Stomach smooth muscle (tissue), 2 donors: ENCODE measurements around the gene HK3.

Experiments used
- H3K27ac ChIP-seq: one replicate; pipeline ENCODE4 v1.7.0; 2013; ENCODE audit warnings: mild to moderate bottlenecking, low read length, inconsistent platforms
- H3K27me3 ChIP-seq, 2 donors: one replicate each; pipeline ENCODE4 v1.7.0; 2013; ENCODE audit warnings: low read length in 2 of 2; ENCODE audit not compliant: insufficient read depth in 2 of 2, control insufficient read depth in 1 of 2
- H3K36me3 ChIP-seq, 2 donors: one replicate each; pipeline ENCODE4 v1.7.0; 2013; ENCODE audit warnings: low read length in 2 of 2; ENCODE audit not compliant: control insufficient read depth in 2 of 2, insufficient read depth in 2 of 2
- H3K4me1 ChIP-seq: one replicate; pipeline ENCODE4 v1.7.0; 2013; ENCODE audit warnings: low read length; ENCODE audit not compliant: control insufficient read depth, insufficient read depth
- H3K4me3 ChIP-seq, 2 donors: one replicate each; pipeline ENCODE4 v1.7.0; 2013; ENCODE audit warnings: low read length in 2 of 2
- H3K9ac ChIP-seq, 2 donors: one replicate each; pipeline ENCODE4 v1.7.0; 2013; ENCODE audit warnings: low read length in 2 of 2, mild to moderate bottlenecking in 1 of 2
- H3K9me3 ChIP-seq, 2 donors: one replicate each; pipeline ENCODE4 v1.7.0; 2013; ENCODE audit warnings: low read length in 2 of 2; ENCODE audit not compliant: control insufficient read depth in 2 of 2
- donor health status: healthy.
- donor health status: Pancreatic carcinoma.

The HK3 gene

GRCh38 chr5:176890455-176891330 is 8.5 kb downstream of the HK3 start:
- Histone ChIP-seq H3K4me3 (no peak overlapping the region), H3K27me3 (peaks cover 0 to 8% of the 10 kb centered on the region in 2 donors), H3K36me3 (no peaks in the 10 kb centered on the region), H3K9ac (no peak overlapping the region), H3K9me3 (no peaks in the 10 kb centered on the region), H3K4me1 (no peaks in the 10 kb centered on the region), H3K27ac (no peak overlapping the region)

- Histone ChIP-seq H3K36me3 (no peaks in the 10 kb centered on the region), H3K4me3 (no peak overlapping the region)
These were observed 9.5 kb downstream of the HK3 start for GRCh38 chr5:176889321-176890280.

GRCh38 chr5:176888865-176889165 is 10.3 kb downstream of the HK3 start:
- Histone ChIP-seq H3K36me3 (no peaks in the 10 kb centered on the region), H3K4me3 (no peak overlapping the region), H3K27me3 (peaks cover 0 to 8% of the 10 kb centered on the region in 2 donors), H3K27ac (no peak overlapping the region), H3K9ac (no peak overlapping the region), H3K9me3 (no peaks in the 10 kb centered on the region), H3K4me1 (no peaks in the 10 kb centered on the region)

More at GRCh38 chr5:176889321-176890280, 9.5 kb downstream of the HK3 start:
- Histone ChIP-seq H3K4me1 (no peaks in the 10 kb centered on the region), H3K9me3 (no peaks in the 10 kb centered on the region), H3K9ac (no peak overlapping the region), H3K27me3 (peaks cover 0 to 8% of the 10 kb centered on the region in 2 donors), H3K27ac (no peak overlapping the region)

GRCh38 chr5:176888016-176888864 is 10.9 kb downstream of the HK3 start:
- Histone ChIP-seq H3K4me1 (no peaks in the 10 kb centered on the region), H3K27ac (no peak overlapping the region), H3K27me3 (peaks cover 0 to 7% of the 10 kb centered on the region in 2 donors), H3K9me3 (no peaks in the 10 kb centered on the region), H3K9ac (no peak overlapping the region), H3K4me3 (no peak overlapping the region), H3K36me3 (no peaks in the 10 kb centered on the region)

- no peak overlapping the region for H3K27ac ChIP-seq
- peaks cover 0 to 5% of the 10 kb centered on the region in 2 donors for H3K27me3 ChIP-seq
- H3K4me3 ChIP-seq = no peak overlapping the region
- H3K36me3 ChIP-seq = no peaks in the 10 kb centered on the region
- H3K9ac ChIP-seq = no peak overlapping the region
- no peaks in the 10 kb centered on the region for H3K4me1 ChIP-seq
- H3K9me3 ChIP-seq = no peaks in the 10 kb centered on the region
These were observed 11.8 kb downstream of the HK3 start for GRCh38 chr5:176887252-176887849.

- no peaks in the 10 kb centered on the region for H3K4me1 ChIP-seq
- no peaks in the 10 kb centered on the region for H3K36me3 ChIP-seq
- no peaks in the 10 kb centered on the region for H3K9me3 ChIP-seq
- peaks cover 0 to 5% of the 10 kb centered on the region in 2 donors for H3K27me3 ChIP-seq
- H3K9ac ChIP-seq = no peak overlapping the region
- H3K4me3 ChIP-seq = no peak overlapping the region
- H3K27ac ChIP-seq = no peak overlapping the region
These were observed 12.6 kb downstream of the HK3 start for GRCh38 chr5:176886336-176887251.

GRCh38 chr5:176884571-176884890 is 14.6 kb downstream of the HK3 start:
- Histone ChIP-seq H3K9me3 (no peaks in the 10 kb centered on the region), H3K4me3 (no peak overlapping the region), H3K36me3 (no peaks in the 10 kb centered on the region), H3K4me1 (no peaks in the 10 kb centered on the region), H3K9ac (no peak overlapping the region), H3K27ac (no peak overlapping the region), H3K27me3 (no peaks in the 10 kb centered on the region)

- Histone ChIP-seq H3K4me3 (no peak overlapping the region), H3K27me3 (no peaks in the 10 kb centered on the region), H3K9ac (no peak overlapping the region), H3K36me3 (no peaks in the 10 kb centered on the region), H3K4me1 (no peaks in the 10 kb centered on the region), H3K9me3 (no peaks in the 10 kb centered on the region), H3K27ac (no peak overlapping the region)
These were observed 15.2 kb downstream of the HK3 start for GRCh38 chr5:176883700-176884570.

GRCh38 chr5:176882567-176882903 is 16.6 kb downstream of the HK3 start:
- Histone ChIP-seq H3K9ac (no peak overlapping the region), H3K27ac (no peak overlapping the region), H3K36me3 (no peaks in the 10 kb centered on the region), H3K9me3 (no peaks in the 10 kb centered on the region), H3K4me3 (no peak overlapping the region), H3K4me1 (no peaks in the 10 kb centered on the region), H3K27me3 (peaks cover 0 to 2% of the 10 kb centered on the region in 2 donors)
